ENCODE data around the gene GANC. TPM values are rescaled to one million over a fixed set of nuclear protein-coding genes. Genes with fewer than 3 reads are reported as not detected.
"Not testable (repeated sequence)": the region's sequence is repeated elsewhere in the genome, so short reads cannot be mapped to it uniquely, and the experiment has no call there.

GANC gene
- total RNA-seq, result 20.3 TPM
- long read RNA-seq, partial matches to known transcripts, result 0 of 3 reads
- long read RNA-seq, other reads (novel, unspliced or antisense), result 2 of 3 reads

GRCh38 chr15:42272939-42273899 is at the start of gene GANC, which contains the start of gene TMEM87A:
Gene GANC (plus strand): TSS chr15:42273201. CDS start chr15:42274482, 1,281 bp downstream.
Gene TMEM87A (minus strand): TSS chr15:42273433. CDS start chr15:42273398, 35 bp downstream.
- intact Hi-C loops (cut with DNase I), result loop anchor here (2.0 to 5.0 kb wide), 2 partner anchors 66 to 184 kb away; partner anchors contain the start of gene VPS39
- DNase-seq (ENCODE audit: low spot score), result peak; percentile 99

DNA sequence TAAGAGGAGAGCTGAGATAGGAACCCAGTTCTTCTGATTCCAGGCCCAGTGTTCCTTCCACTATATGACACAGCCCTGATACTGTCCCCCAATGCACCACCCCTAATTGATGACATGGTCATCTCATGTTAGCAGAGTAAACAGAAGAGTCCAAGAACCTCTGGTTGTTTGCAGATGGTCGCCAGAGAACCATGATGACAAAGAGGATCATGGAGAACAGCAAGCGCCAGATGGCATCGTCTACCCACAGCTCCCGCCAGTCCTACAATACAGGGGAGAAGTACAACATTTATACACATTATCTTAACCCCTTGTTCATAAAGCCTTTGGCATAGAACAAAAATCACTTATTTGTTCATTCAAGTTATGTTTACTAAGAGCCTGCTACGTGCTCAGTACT is 46.4 kb upstream of the GANC start:
- no peak for DNase-seq (ENCODE audit: low spot score)
- intact Hi-C loops (cut with DNase I), result no loop called here

- intact Hi-C loops (cut with DNase I), result no loop called here
- DNase-seq (ENCODE audit: low spot score), result no peak
Measured at GRCh38 chr15:42228036-42228435, 45.0 kb upstream of the GANC start.

DNA sequence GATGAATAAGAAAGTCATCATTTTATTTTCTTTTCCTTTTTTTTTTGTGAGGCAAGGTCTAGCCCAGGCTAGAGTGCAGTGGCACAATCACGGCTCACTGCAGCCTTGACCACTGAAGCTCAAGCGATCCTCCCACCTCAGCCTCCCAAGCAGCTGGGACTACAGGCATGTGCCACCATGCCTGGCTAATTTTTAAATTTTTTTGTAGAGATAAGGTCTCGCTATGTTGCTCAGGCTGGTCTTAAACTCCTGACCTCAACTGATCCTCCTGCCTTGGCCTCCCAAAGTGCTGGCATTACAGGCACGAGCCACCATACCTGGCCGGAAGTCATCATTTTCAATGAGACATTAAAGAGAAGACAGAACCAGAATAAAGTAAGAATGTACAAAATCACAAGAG is 44.0 kb upstream of the GANC start:
- DNase-seq (ENCODE audit: low spot score); intact Hi-C loops (cut with DNase I): not testable (repeated sequence)

DNA sequence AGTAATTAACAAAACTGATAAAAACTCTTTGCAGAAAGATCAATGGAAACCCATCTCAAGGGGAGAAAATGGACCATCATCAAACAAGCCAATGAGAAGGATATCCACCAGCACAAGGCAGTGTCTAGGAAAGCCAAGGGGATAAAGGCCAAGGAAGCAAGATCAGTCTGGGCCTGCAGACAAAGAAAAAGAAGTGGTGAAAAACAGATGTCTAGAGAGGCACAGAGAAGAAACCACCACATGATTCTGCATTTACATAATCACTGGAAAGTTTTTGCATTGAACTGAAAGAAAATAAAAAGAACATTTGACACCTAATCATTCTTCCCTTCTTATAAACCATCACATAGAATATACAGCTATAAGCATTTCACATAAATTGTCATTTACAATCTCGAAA is 41.9 kb upstream of the GANC start:
- intact Hi-C loops (cut with DNase I), result no loop called here
- DNase-seq (ENCODE audit: low spot score), result no peak

DNA sequence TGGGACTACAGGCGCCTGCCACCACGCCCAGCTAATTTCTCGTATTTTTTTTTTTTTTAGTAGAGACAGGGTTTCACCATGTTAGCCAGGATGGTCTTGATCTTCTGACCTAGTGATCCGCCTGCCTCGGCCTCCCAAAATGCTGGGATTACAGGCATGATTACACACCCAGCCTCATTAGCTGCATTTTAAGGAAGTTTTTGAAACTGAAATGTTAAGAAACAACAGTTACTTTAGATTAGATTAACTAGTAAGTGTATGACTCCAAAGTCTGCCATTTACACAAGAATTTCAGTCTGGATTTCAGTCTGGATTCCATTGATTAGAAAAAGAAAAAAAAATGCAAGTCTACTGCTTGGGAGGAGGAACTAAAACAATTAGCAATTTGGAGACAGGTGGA is 40.4 kb upstream of the GANC start:
- DNase-seq (ENCODE audit: low spot score), result no peak
- intact Hi-C loops (cut with DNase I), result no loop called here

DNA sequence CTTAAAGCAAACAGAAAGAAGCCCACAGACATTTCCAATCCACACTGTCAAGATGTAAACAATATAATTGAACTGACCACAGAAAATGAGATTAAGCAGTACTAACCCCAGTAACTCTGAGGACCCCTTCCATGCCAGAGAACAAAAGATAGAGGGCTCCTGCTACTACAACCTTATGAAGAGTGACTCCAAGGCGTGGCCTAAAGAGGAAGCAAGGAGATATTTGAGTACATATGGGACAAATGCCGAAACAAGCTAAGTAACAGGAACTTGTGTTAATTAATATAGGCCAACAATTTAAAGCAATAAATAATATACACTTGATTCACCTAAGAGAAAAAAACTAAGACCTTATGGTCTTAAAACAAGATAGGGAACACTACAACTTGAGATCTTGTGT is 39.9 kb upstream of the GANC start:
- no peak for DNase-seq (ENCODE audit: low spot score)
- intact Hi-C loops (cut with DNase I), result no loop called here

GRCh38 chr15:42239528-42240182 is 33.3 kb upstream of the GANC start:
- DNase-seq (ENCODE audit: low spot score), result no peak
- intact Hi-C loops (cut with DNase I), result no loop called here

DNA sequence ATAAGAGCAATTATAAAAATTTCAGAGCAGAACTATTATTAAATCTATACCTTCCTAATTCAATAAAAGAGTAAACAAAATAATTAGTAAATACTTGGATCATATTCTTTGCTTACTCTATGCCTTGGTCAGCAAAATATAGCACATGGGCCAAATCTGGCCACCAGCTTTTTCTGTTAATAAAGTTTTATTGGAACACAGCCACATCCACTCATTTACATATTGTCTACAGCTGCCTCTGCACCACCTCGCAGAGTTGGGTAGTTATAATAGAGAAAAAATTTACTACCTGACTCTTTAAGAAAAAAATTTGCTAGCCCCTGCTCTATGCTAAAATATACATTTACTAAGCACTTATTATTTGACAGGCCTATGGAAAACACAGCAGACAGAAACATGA is 32.2 kb upstream of the GANC start:
- intact Hi-C loops (cut with DNase I), result no loop called here
- no peak for DNase-seq (ENCODE audit: low spot score)

DNA sequence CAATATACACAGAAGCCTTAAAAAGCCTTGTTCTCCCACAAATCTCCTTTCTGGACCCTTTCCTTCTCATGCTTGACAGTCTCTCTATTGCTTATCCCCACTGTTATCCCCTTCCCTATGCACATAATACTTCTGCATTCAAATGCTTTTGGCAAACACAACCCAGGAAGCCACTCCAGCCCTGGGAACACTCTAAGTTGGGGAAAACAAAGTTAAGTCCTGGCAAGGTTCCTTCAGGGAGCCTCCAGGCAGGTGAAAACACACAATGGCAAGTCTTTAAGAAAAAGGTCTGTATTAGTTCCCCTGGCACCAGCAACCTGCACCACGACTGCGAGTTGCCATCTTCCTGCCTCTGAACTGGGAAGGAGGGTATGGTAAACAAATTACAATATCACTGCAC is 19.7 kb upstream of the GANC start:
- DNase-seq (ENCODE audit: low spot score), result no peak
- intact Hi-C loops (cut with DNase I), result no loop called here

DNA sequence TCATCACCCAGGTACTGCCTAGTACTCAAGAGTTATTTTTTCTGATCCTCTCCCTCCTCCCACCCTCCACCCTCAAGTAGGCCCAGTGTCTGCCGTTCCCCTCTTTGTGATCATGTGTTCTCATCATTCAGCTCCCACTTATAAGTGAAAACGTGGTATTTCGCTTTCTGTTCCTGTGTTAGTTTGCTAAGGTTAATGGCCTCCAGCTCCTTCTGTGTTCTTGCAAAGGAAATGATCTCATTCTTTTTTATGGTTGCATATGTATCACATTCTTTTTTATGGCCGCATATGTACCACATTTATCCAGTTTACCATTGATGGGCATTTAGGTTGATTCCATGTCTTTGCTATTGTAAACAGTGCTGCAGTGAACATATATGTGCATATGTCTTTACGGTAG is 8.2 kb upstream of the GANC start:
- intact Hi-C loops (cut with DNase I), result no loop called here
- no peak for DNase-seq (ENCODE audit: low spot score)

- DNase-seq (ENCODE audit: low spot score), result no peak
- intact Hi-C loops (cut with DNase I), result no loop called here
Measured at GRCh38 chr15:42267286-42267685, 5.7 kb upstream of the GANC start.

- intact Hi-C loops (cut with DNase I), result loop anchor here (5.0 kb wide), 1 partner anchor 63 kb away; the partner anchor contains the start of gene VPS39
- DNase-seq (ENCODE audit: low spot score), result no peak
Measured at GRCh38 chr15:42270551-42270950, 2.5 kb upstream of the GANC start.

- DNase-seq (ENCODE audit: low spot score), result no peak
Measured at GRCh38 chr15:42270996-42271395, 2.0 kb upstream of the GANC start.

GRCh38 chr15:42273900-42274701 is 1.1 kb downstream of the GANC start:
- intact Hi-C loops (cut with DNase I), result loop anchor here (2.0 to 5.0 kb wide), 2 partner anchors 67 to 183 kb away; partner anchors contain the start of gene VPS39

More at GRCh38 chr15:42270996-42271395, 2.0 kb upstream of the GANC start:
- intact Hi-C loops (cut with DNase I), result loop anchor here (5.0 kb wide), 1 partner anchor 64 kb away; the partner anchor contains the start of gene VPS39

DNA sequence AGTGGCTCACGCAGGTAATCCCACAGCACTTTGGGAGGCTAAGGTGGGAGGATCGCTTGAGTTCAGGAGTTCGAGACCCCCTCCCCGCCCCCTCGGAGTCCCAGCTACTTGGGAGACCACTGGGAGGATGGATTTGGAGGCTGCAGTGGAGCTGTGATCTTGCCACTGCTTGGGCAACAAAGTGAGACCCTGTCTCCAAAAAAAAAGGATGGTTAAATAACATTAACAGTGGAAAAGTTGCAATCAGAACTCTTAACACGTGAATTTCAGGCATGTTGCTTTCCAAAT is 1.6 kb downstream of the GANC start:
- intact Hi-C loops (cut with DNase I), result loop anchor here (5.0 kb wide), 1 partner anchor 67 kb away; the partner anchor contains the start of gene VPS39
- DNase-seq (ENCODE audit: low spot score), result no peak

More at GRCh38 chr15:42273900-42274701, 1.1 kb downstream of the GANC start:
- DNase-seq (ENCODE audit: low spot score), result peak; percentile 78

GRCh38 chr15:42275780-42276391 is 2.9 kb downstream of the GANC start:
- intact Hi-C loops (cut with DNase I), result no loop called here

GRCh38 chr15:42276762-42277161 is 3.8 kb downstream of the GANC start:
- intact Hi-C loops (cut with DNase I), result no loop called here
- DNase-seq (ENCODE audit: low spot score), result no peak

More at GRCh38 chr15:42275780-42276391, 2.9 kb downstream of the GANC start:
- DNase-seq (ENCODE audit: low spot score), result no peak

DNA sequence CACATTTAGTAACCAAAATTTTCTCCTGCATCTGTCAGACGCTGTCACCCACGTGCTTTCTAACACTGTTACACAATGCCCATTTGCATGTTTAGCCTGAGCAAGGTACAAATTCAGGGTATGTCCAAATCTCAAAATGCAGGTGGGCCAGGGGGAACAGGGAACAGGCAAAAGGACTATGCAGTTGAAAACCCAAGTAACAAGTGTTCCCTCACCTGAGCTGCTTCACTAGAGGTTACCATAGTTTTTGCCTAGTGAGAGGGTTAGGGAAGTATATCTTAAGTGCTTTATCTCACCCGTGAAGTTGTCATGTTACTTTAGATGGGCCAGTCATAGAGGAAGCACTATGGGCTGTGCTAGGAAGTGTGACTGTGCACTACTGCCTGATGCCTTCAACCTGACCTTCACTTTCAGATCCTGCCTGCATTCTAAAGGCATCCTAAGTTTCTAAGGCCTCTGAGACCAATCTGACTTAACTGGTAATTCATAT is 6.3 kb downstream of the GANC start:
- DNase-seq (ENCODE audit: low spot score), result no peak
- intact Hi-C loops (cut with DNase I), result no loop called here
